ENCODE measurements around the gene CHD3. TPM values are rescaled to one million over a fixed set of nuclear protein-coding genes. Genes with fewer than 3 reads are reported as not detected.
"Not testable (repeated sequence)": the region's sequence is repeated elsewhere in the genome, so short reads cannot be mapped to it uniquely, and the experiment has no call there.

CHD3 gene
- polyA plus RNA-seq, 3 donors from 2014 or later: 0.72 to 19.6 (median 3.5) TPM

- H3K27me3 Mint-ChIP-seq (ENCODE audit: low read depth in 3 of 3): peaks cover 0 to 5% (median 2%) of the 10 kb centered on the region in 3 donors
Measured at GRCh38 chr17:7862692-7863437, 25.7 kb upstream of the CHD3 start.

GRCh38 chr17:7864384-7864783 is 24.2 kb upstream of the CHD3 start:
- not testable (repeated sequence) for H3K27ac Mint-ChIP-seq; H3K4me3 Mint-ChIP-seq; H3K36me3 Mint-ChIP-seq; DNase-seq; H3K27me3 Mint-ChIP-seq (ENCODE audit: low read depth in 3 of 3); H3K9me3 Mint-ChIP-seq
- peaks cover 30 to 34% of the 10 kb centered on the region in 2 donors for H3K4me1 Mint-ChIP-seq

More at GRCh38 chr17:7862692-7863437, 25.7 kb upstream of the CHD3 start:
- Mint-ChIP-seq H3K36me3 (peaks cover 0 to 9% (median 8%) of the 10 kb centered on the region in 3 donors), H3K4me3 (no peak overlapping the region), H3K27ac (peak overlapping the region in 1 of 6 donors; percentile 73), H3K9me3 (no peaks in the 10 kb centered on the region), H3K4me1 (peaks cover 18 to 21% of the 10 kb centered on the region in 2 donors)
- DNase-seq: peak; percentile 55 to 61 (median 58)

GRCh38 chr17:7864995-7865650 is 23.5 kb upstream of the CHD3 start:
- DNase-seq: no peak
- no peaks in the 10 kb centered on the region for H3K9me3 Mint-ChIP-seq
- H3K27me3 Mint-ChIP-seq (ENCODE audit: low read depth in 3 of 3): peaks cover 0 to 2% (median 0%) of the 10 kb centered on the region in 3 donors
- H3K27ac Mint-ChIP-seq: peak overlapping the region in 1 of 6 donors; percentile 69
- H3K4me3 Mint-ChIP-seq: no peak overlapping the region
- H3K36me3 Mint-ChIP-seq: peaks cover 0 to 11% (median 9%) of the 10 kb centered on the region in 3 donors
- peaks cover 33 to 34% of the 10 kb centered on the region in 2 donors for H3K4me1 Mint-ChIP-seq

GRCh38 chr17:7867881-7868329 is 20.7 kb upstream of the CHD3 start:
- H3K9me3 Mint-ChIP-seq: no peaks in the 10 kb centered on the region
- H3K36me3 Mint-ChIP-seq: peaks cover 0 to 12% (median 7%) of the 10 kb centered on the region in 3 donors
- peak in 2 of 3 donors; percentile 24 to 39 for DNase-seq
- no peaks in the 10 kb centered on the region for H3K27me3 Mint-ChIP-seq (ENCODE audit: low read depth in 3 of 3)
- peaks cover 34 to 40% of the 10 kb centered on the region in 2 donors for H3K4me1 Mint-ChIP-seq
- peak overlapping the region; percentile 61 to 88 (median 75) for H3K4me3 Mint-ChIP-seq
- peak overlapping the region; percentile 73 to 94 (median 86) for H3K27ac Mint-ChIP-seq

- Mint-ChIP-seq H3K27me3 (ENCODE audit: low read depth in 3 of 3) (no peaks in the 10 kb centered on the region), H3K9me3 (no peaks in the 10 kb centered on the region), H3K36me3 (peaks cover 6 to 21% (median 10%) of the 10 kb centered on the region in 3 donors), H3K4me3 (no peak overlapping the region), H3K27ac (peak overlapping the region in 1 of 6 donors; percentile 48), H3K4me1 (peaks cover 18 to 30% of the 10 kb centered on the region in 2 donors)
- DNase-seq: no peak
Measured at GRCh38 chr17:7873051-7873450, 15.5 kb upstream of the CHD3 start.

GRCh38 chr17:7875804-7876370 is 12.7 kb upstream of the CHD3 start:
- H3K9me3 Mint-ChIP-seq: no peaks in the 10 kb centered on the region
- peaks cover 4 to 19% of the 10 kb centered on the region in 2 donors for H3K4me1 Mint-ChIP-seq
- peak overlapping the region in 2 of 6 donors; percentile 5 to 51 for H3K27ac Mint-ChIP-seq
- no peak for DNase-seq
- peaks cover 6 to 21% (median 7%) of the 10 kb centered on the region in 3 donors for H3K36me3 Mint-ChIP-seq
- no peak overlapping the region for H3K4me3 Mint-ChIP-seq
- H3K27me3 Mint-ChIP-seq (ENCODE audit: low read depth in 3 of 3): no peaks in the 10 kb centered on the region

- no peak overlapping the region for H3K27ac Mint-ChIP-seq
- no peaks in the 10 kb centered on the region for H3K27me3 Mint-ChIP-seq (ENCODE audit: low read depth in 3 of 3)
- peaks cover 3 to 15% (median 7%) of the 10 kb centered on the region in 3 donors for H3K36me3 Mint-ChIP-seq
- no peaks in the 10 kb centered on the region for H3K9me3 Mint-ChIP-seq
- H3K4me1 Mint-ChIP-seq: peaks cover 1 to 8% of the 10 kb centered on the region in 2 donors
- H3K4me3 Mint-ChIP-seq: no peak overlapping the region
- no peak for DNase-seq
Measured at GRCh38 chr17:7878234-7878633, 10.4 kb upstream of the CHD3 start.

GRCh38 chr17:7880076-7880868 is 8.3 kb upstream of the CHD3 start:
- Mint-ChIP-seq H3K4me3 (no peak overlapping the region), H3K9me3 (no peaks in the 10 kb centered on the region), H3K36me3 (peaks cover 0 to 4% (median 0%) of the 10 kb centered on the region in 3 donors), H3K27me3 (ENCODE audit: low read depth in 3 of 3) (peaks cover 5 to 9% (median 7%) of the 10 kb centered on the region in 3 donors), H3K4me1 (peaks cover 5 to 7% of the 10 kb centered on the region in 2 donors), H3K27ac (no peak overlapping the region)
- no peak for DNase-seq

GRCh38 chr17:7881276-7882054 is 7.1 kb upstream of the CHD3 start:
- no peak for DNase-seq
- Mint-ChIP-seq H3K4me3 (no peak overlapping the region), H3K27ac (no peak overlapping the region), H3K36me3 (no peaks in the 10 kb centered on the region), H3K4me1 (peaks cover 5 to 7% of the 10 kb centered on the region in 2 donors), H3K27me3 (ENCODE audit: low read depth in 3 of 3) (peaks cover 5 to 17% (median 9%) of the 10 kb centered on the region in 3 donors), H3K9me3 (peaks cover 0 to 2% (median 0%) of the 10 kb centered on the region in 6 donors)

GRCh38 chr17:7882068-7882467 is 6.5 kb upstream of the CHD3 start:
- H3K27ac Mint-ChIP-seq: no peak overlapping the region
- H3K4me3 Mint-ChIP-seq: no peak overlapping the region
- peaks cover 0 to 2% (median 0%) of the 10 kb centered on the region in 6 donors for H3K9me3 Mint-ChIP-seq
- DNase-seq: no peak
- no peaks in the 10 kb centered on the region for H3K36me3 Mint-ChIP-seq
- peaks cover 5 to 17% (median 9%) of the 10 kb centered on the region in 3 donors for H3K27me3 Mint-ChIP-seq (ENCODE audit: low read depth in 3 of 3)
- peaks cover 5 to 7% of the 10 kb centered on the region in 2 donors for H3K4me1 Mint-ChIP-seq

GRCh38 chr17:7882629-7883028 is 6.0 kb upstream of the CHD3 start:
- peaks cover 0 to 2% (median 0%) of the 10 kb centered on the region in 6 donors for H3K9me3 Mint-ChIP-seq
- peaks cover 5 to 7% of the 10 kb centered on the region in 2 donors for H3K4me1 Mint-ChIP-seq
- peaks cover 5 to 17% (median 9%) of the 10 kb centered on the region in 3 donors for H3K27me3 Mint-ChIP-seq (ENCODE audit: low read depth in 3 of 3)
- no peaks in the 10 kb centered on the region for H3K36me3 Mint-ChIP-seq
- DNase-seq: no peak
- H3K4me3 Mint-ChIP-seq: no peak overlapping the region
- no peak overlapping the region for H3K27ac Mint-ChIP-seq

- Mint-ChIP-seq H3K4me3 (peak overlapping the region; percentile 63 to 85 (median 82)), H3K36me3 (no peaks in the 10 kb centered on the region), H3K27me3 (ENCODE audit: low read depth in 3 of 3) (peaks cover 5 to 17% (median 9%) of the 10 kb centered on the region in 3 donors), H3K4me1 (peaks cover 5 to 7% of the 10 kb centered on the region in 2 donors), H3K27ac (peak overlapping the region; percentile 61 to 91 (median 82)), H3K9me3 (peaks cover 0 to 2% (median 0%) of the 10 kb centered on the region in 6 donors)
- DNase-seq: peak; percentile 11 to 21 (median 17)
Measured at GRCh38 chr17:7883781-7884386, 4.7 kb upstream of the CHD3 start.

Data from immature natural killer cell (primary cell).